ENCODE data around the gene GYS2.
"Not testable (repeated sequence)": the region's sequence is repeated elsewhere in the genome, so short reads cannot be mapped to it uniquely, and the experiment has no call there.

Gene GYS2

DNA sequence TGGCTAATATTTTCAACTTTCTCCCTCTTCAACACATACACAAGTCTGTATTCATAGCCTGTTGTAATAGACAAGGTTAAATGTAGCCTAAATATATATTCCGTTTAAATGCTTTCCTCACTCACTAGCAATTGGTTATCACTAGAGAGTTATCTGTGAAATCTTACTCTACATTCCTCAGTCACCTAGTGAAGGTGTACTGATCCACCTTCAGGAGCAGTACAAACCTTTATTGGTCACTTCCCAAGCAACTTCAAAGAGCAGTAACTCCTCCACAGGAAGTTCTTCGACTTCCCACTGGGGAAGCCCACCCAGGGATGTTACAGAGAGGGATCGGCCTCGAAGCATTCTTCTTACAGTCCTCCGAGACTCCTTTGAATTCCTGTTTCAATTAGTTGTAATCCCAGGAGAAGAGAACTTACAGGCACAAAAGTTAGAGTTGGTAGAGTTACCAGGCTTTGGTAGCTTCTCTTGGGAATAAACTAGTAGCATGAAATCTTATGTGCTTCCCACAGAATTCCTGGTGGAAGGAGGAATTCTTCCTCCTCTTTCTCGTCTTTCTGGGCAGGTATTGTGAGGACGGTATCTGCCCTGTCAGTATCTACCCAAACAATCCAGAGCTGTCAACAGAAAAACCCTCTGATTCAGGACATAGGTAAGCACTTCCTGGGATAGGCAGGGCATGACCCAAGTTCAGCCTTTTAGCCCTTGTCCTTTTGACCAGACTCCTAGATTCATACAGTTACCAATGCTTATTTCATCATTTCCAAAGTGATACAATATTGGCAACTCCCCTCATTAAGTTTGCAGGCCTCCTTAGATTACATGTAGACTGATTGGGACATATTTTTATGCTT, at the start of gene GYS2:
GYS2 (minus strand) TSS at position 603 of the 857 bp plus-strand sequence; CDS start at position 348, 255 bp downstream.
- DNase-seq (ENCODE audit: low read depth), result no peak

DNA sequence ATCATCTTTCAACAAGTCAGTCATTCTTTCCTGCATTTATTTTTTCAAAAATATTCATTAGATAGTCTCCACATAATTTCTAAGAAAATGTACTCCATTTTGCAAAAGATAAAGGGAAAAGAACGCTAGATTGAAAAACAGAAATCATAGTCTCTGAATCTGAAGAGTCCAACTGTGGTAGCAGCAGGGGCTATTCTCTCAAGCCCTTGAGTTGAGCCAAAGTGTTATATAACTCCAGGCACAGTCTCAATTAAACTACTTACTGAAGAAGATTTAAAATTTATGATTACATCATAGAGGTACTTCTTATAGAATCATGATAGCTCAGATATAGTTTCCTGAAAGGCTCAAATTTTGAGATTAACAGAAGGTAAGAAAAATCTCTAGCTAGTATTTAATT, 47.2 kb upstream of the GYS2 start:
- no peak for DNase-seq (ENCODE audit: low read depth)

DNA sequence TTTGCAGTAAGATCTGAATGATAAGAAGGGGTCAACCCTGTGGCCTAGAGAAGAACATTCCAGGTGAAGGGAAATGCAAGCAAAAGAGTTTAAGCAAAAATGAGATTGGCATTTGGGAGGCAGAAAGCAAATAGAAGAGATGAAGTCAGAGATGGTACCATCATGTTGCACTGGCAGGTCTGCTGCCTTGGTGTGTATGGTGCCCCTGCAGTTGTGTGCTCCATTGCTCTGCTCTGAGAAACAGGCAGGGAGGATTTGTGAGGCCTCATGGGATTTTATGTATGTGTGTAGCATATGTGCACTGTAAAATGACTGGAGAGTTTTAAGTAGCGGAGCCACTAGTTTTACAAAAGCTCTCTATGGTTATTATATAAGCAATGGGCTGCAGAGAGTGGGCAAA, 46.4 kb upstream of the GYS2 start:
- DNase-seq (ENCODE audit: low read depth), result no peak

DNA sequence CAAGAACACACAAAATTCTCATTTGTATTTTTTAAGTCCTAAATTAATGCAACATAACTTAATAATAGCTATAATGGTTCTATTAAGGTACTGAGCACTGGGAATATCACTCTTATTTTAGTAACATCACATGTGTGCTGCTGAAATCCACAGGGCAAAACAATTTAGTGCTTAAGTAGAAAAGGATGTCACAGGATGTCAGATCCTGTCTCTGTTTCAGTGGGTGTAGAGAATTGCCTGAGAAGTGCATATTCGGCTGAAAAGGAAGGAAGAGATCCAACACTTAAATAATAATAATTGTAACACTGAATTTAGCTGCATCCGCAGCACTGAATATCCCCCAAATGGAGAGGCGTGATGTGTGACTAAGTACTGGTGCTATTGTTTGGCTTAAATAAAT, 44.4 kb upstream of the GYS2 start:
- DNase-seq (ENCODE audit: low read depth), result no peak

DNA sequence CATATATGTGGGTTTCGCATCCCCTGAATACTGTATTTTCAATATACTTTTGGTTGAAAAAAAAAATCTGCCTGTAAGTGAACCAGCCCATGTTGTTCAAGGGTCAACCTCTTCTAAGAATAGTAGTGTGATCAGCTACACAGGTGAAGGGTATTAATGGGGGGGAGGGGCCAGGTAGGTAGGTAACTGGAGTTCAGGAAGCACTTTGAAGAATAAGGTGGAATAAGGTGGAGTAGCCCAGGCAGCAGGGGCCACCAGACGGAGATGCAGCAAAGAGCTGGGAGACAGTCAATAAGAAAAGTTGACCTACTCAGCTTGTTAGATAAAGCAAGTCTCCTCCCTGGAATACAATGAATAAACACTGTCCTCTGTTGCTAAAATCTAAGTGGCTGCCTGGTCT, 43.7 kb upstream of the GYS2 start:
- DNase-seq (ENCODE audit: low read depth), result no peak

DNA sequence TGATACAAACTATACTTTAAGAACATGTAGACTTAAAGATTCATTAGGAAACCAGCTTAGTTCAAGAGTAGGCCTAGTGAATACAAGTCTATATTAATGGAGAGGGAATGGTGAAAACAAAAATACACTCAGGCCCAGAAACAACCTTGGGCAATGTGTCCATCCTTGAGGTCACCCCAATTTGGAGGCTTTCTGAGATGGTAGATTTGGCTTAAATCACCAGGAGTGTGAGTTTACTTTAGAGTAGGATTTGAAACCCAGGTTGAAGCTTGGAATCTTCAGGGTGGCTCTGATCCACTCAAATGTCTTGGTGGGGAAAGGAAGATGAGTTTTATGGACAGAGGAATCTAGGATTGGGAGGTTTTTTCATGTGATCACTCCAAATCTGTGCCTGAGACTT, 42.5 kb upstream of the GYS2 start:
- no peak for DNase-seq (ENCODE audit: low read depth)

DNA sequence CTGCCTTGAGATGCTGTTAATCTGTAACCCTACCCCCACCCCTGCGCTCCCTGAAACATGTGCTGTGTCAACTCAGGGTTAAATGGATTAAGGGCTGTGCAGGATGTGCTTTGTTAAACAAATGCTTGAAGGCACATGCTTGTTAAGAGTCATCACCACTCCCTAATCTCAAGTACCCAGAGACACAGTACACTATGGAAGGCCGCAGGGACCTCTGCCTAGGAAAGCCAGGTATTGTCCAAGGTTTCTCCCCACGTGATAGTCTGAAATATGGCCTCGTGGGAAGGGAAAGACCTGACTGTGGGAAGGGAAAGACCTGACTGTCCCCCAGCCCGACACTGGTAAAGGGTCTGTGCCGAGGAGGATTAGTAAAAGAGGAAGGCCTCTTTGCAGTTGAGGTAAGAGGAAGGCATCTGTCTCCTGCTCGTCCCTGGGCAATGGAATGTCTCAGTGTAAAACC, 40.4 kb upstream of the GYS2 start:
- not testable (repeated sequence) for DNase-seq (ENCODE audit: low read depth)

DNA sequence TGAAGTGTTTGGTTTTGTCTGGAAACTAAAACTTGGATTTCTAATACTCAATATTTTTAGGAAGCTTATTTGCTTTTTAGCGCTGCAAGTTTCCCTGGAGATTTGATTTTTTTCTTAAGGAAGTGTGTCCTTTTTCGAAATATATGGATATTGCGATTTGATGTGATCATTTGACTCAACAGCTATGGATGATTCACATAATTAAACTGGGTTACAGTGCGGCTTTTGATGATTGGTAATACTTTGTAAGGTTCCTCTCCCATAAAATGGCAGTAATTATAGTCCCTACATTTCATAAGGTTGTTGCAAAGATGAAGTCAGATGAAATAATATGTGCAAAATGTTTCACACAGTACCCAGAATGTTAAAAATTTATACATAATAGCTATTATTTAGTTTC, 39.9 kb upstream of the GYS2 start:
- DNase-seq (ENCODE audit: low read depth), result no peak

DNA sequence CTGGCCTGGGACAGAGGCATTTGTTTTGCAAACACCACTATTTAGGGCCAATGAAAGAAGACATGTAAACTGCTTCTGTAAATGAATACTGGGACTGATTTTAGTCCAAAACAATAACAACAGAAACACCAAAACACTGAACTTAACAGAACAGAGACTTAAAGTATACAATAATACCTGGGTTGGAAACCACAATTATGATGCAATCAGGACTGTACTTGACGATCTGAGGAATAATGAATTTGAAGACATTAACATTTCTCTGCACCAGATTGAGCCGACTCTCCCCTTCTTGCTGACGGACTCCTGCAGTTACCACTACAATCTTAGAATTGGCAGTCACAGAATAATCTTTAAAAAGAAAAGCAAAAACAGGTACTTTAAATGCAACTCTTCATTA, 39.1 kb upstream of the GYS2 start:
- DNase-seq (ENCODE audit: low read depth), result no peak

DNA sequence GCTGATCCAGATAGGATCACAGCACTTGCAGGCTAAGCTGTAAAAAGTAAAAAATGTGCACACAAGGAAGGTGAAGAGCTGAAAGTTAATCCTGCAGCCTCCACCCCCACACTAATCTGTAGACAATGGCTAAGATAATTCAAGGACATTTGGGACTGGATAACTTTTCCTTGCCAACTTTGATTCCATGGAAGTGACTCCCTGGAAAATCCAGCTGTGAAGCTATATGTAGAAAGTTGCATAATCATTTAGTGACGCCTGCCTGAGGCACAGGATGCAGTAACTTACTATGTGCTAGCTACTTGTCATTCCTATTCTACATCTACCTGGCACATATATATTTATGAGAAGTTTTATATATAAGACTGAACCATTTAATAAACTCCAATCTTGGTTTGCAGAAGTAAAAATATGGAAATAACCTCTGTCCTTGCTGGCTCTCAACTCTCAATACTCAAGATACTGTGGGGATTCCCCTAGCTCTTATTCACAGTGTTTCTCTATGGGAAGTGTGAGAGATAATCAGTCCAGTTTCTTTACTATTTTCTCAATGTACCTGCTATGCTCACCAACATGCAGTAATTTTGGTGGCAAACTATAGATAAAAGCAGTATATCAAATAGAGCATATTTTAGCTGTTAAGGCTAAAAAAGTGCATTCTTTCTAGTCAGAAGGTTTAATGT, 38.2 kb upstream of the GYS2 start:
- no peak for DNase-seq (ENCODE audit: low read depth)

DNA sequence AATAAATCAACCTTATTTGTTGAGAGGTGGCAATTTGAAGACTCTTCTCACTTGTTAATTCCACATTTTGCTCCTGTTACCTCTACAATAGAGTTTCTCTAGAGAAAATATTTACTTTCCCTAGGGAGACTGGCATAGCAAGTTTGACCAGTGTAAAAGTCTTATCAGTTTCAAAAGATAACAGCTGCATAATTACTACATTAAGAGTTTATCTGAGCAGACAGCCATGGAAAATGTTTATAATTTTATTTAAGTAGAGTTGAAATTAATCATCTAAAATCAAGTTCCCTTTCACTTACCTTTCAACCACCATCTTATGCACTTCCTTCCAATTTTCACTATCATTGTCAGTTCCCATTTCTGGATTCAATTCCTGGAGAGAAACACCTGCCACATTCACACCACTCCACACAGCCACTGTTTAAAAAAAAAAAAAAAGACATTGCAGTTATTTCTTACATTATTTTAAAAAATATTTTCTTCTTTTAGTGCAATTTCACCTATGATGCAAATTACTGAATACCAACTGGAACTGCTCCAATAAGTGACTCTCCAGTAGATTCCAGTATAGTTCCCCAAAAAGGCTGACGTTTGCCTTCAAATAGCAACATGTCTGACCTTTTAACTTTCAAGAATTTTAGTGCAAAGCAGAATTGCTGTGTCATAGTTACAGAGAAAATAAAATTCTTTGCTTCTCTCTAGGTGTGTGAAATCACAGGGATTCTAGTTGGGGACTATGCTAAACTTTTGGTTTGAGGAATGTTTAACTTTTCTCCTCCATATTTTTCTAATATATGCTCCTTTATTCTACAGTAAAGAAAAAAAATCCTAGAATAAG, 33.6 kb upstream of the GYS2 start:
- no peak for DNase-seq (ENCODE audit: low read depth)

DNA sequence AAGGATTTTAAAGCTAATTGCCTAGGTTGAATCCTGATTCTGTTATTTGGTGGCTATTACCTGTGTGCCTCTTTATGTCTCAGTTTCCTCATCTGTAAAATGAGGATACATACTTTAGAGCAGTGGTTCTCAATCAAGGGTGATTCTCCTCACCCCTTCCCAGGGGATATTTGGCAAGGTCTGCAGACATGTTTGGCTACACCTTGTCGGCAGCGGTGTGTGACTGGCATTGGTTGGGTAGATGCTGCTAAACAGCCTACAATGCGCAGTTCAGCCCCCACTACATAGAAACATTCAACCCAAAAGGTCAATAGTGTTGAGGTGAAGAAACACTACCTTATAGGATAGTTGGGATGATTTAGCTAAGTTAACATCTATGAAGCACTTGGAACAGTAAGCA, 29.6 kb upstream of the GYS2 start:
- DNase-seq (ENCODE audit: low read depth), result no peak

DNA sequence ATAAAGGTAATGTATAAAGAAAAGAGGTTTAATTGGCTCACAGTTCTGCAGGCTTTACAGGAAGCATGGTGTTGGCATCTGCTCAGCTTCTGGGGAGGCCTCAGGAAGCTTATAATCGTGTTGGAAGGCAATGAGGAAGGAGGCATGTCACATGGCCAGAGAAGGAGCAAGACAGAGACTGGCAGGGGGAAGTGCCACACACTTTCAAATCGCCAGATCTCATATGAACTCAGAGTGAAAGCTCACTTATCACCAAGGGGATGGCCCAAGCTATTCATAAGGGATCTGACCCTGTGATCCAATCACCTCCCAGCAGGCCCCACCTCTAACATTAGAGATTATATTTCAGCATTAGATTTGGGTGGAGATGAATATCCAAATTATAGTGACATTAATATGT, 26.7 kb upstream of the GYS2 start:
- no peak for DNase-seq (ENCODE audit: low read depth)

DNA sequence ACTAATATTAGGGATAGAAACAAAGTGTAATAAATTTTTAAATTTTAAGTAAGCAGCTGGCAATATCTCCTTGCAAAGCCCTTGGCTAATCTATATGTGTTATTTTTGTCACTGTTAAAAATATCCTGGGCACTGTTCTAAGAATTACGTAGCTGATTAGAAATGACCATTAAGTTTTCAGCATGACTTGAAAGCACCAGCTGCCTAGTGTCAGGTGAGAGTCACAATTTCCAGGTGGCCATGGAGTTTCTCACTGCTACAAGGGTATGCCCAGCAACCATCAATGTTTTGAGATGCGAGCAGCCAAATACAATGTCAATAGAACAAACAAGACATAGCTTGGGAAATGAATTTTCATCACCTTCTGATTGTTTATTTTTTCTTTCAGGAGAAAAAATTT, 23.3 kb upstream of the GYS2 start:
- no peak for DNase-seq (ENCODE audit: low read depth)

DNA sequence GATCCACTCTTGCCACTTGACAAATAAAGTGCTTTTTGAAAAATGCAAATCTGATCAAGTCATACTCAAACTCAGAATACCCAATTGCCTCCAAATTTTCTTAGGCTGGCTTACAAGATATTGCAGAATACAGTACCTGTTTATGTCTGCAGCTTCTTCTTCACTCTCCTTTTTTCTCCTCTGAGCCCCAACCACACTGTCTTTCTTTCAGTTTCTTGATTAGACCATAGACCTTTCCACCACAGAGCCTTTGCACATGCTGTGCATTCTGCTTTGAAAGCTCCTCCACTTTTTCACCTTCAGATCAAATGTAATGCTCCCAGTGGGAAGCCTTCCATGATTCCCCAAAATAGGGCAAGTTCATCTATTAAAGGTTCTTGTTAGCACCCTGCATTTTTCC, 13.9 kb upstream of the GYS2 start:
- no peak for DNase-seq (ENCODE audit: low read depth)

DNA sequence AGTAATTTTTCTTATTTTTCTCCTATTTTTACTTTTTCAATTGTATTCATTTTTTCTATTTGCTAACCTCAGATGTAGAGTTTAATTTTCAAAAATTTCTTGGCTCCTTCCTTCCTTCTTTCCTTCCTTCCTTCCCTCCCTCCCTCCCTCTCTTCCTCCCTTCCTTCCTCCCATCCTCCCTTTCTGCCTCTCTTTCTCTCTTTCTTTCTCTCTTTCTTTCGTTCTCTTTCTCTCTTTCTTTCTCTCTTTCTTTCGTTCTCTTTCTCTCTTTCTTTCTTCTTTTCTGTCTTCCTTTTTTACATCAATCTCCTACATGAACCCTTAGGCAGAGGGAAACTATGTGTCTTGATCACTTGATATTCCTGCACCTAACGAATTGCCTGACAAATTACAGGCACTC, 12.4 kb upstream of the GYS2 start:
- no peak for DNase-seq (ENCODE audit: low read depth)

DNA sequence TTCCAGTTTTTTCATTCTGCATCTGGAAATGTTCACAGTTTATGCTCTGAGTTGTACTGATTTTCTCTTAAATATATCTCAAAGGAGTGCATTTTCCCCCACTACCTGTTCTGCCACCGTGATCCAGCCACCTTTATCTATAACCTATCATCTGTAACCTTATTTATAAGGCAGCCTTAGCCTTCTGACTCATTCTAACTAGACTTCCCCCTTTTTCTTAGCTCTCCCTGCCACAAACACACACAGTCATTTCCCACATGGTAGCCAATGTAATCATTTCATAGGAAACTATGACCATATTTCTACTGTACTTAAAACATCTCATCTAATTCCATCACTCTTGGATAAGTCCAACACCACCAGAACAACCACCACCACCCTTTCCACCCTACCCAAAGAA, 10.8 kb upstream of the GYS2 start:
- peak; percentile 36 for DNase-seq (ENCODE audit: low read depth)

DNA sequence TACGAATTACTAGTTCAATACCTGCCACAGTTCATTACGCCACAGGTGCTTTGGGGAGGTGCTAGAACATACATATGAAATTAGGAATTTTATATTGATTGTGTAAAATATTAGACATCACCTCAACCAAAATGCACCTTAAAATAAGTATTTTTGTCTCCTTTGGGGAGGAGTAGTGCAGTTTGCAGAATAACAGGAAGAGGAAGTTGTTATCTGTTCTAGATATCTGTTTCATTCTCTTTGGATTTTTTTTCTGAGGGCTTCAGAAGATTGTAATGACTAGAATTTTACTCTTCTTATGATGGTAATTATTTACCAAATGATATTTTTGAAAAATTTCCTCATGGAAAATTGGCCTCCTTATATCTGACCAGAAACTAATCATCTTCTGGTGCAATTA, 9.9 kb upstream of the GYS2 start:
- no peak for DNase-seq (ENCODE audit: low read depth)

DNA sequence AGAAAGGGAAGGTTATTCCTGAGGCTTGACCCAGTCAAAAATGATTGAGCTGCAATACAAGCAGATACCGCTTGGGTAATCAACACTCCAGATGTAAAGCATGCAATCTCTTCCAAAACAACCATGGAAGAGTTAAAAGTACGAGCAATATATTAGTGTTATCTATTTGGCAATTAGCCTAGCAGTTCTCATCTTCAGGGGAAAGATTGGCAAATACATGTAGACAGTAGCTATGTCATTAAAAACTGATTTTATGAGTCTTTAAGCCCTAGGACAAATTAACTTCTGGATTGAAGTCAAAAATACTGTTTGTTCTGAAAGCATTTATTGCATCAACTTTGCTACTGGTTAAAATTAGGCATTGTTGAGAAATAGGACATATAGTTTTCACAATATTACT, 9.3 kb upstream of the GYS2 start:
- DNase-seq (ENCODE audit: low read depth), result no peak

DNA sequence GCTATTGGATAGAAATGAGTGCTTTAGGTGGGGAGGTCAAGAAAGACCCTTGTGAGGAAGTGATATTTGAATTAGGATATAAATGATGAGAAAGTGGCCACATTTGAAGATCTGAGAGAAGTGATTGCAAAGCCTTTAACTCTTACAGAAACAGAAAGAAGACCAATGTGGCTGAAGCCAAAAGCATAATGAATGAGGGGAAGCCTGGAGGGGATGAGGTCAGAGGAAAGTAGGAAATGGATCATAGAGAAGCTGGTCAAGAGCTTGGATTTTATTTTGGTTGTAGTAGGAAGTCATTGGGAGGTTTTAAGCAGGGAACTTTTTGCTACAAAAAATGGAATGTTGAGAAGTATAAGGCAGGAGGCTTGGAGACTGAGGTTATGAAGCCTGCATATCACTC, 3.5 kb upstream of the GYS2 start:
- no peak for DNase-seq (ENCODE audit: low read depth)

DNA sequence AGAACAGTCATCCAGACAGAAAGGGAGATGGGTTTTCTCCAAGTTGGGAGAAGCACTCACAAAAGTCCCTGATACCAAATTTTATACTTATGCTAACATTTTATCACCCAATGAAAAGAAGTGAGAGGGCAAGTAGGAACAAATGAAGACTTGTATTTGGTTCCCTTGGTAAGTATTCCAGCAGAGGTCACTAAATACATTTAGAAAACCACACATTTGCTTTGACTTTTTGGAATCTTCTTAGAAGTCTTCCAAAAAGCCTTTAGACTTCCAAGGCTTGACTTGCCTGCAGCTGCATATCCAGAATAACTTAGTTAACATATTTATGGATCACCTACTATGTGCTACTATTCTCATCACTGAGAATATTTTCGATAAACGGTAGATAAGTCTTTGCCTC, 3.1 kb upstream of the GYS2 start:
- peak; percentile 12 for DNase-seq (ENCODE audit: low read depth)

DNA sequence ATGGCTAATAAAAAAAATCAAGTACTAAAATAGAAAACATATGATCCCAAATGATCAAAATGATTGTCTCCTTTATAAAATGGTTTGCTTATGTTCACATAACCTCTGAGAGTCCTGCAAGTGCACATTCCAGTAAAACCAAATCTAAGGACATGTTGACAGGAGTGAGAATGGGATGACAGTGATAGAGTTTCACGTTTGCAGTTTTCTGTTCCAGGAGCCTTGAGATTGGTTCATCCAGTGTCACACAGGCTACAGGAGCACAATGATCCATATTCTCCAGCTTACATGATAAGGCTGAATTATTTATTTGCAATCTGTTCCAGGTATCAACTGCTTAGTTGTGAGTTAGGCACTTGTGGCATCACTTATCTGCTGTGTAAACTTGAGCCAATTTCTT, 1.5 kb upstream of the GYS2 start:
- DNase-seq (ENCODE audit: low read depth), result no peak

DNA sequence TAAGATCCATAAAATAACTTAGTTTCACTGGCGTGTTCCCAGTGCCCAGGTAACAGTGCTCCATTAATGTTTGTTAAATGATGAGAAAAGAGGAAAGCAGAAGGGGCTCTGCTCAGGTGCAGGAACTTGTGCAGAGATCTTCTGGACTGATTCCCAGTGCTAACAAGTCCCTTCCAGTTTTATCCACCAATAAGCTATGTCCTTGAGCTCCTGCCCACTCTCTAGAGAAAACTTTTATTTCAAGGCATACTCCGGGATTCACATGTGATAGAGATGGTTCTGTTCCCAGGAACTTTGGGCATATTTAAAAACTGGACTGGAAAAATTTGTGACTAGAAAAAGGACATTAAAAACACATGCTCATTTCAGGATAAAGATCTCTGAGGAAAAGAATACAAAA, 1.9 kb downstream of the GYS2 start:
- DNase-seq (ENCODE audit: low read depth), result no peak
